Neural progenitor cell (in vitro differentiated cells): ENCODE results near the gene EDN2. TPM values are rescaled to one million over a fixed set of nuclear protein-coding genes. Genes with fewer than 3 reads are reported as not detected.
A peak's percentile ranks its signal among the peaks of the same experiment; 100 is the strongest.

Experiments
- DNase-seq: peaks from one replicate; pipeline ENCODE4 v3.0.0-alpha.2; 2016; ENCODE audit warnings: low spot score
- H2AFZ ChIP-seq: fragments of 200-600 bp; sonication (generic); replicated peaks from 2 replicates; pipeline ENCODE4 v1.6.1; 2016; ENCODE audit warnings: antibody characterized with exemption
- H3F3A ChIP-seq: fragments of 200-600 bp; sonication (generic); 2 replicates; pipeline ENCODE4 v1.6.1; 2016; ENCODE audit warnings: antibody characterized with exemption, low read depth
- H3K27ac ChIP-seq: fragments of 200-600 bp; sonication (generic); 2 replicates; pipeline ENCODE4 v1.5.1; 2016; ENCODE audit warnings: mild to moderate bottlenecking
- H3K27me3 ChIP-seq: fragments of 200-600 bp; sonication (generic); 2 replicates; pipeline ENCODE4 v1.6.1; 2016; ENCODE audit warnings: mild to moderate bottlenecking, moderate library complexity
- H3K36me3 ChIP-seq: fragments of 200-600 bp; sonication (generic); 2 replicates; pipeline ENCODE4 v1.5.1; 2016
- H3K4me1 ChIP-seq: fragments of 200-600 bp; sonication (generic); 2 replicates; pipeline ENCODE4 v1.6.1; 2016; ENCODE audit warnings: mixed run types
- H3K4me2 ChIP-seq: fragments of 200-600 bp; sonication (generic); 2 replicates; pipeline ENCODE4 v1.6.1; 2016
- H3K4me3 ChIP-seq: fragments of 200-600 bp; sonication (generic); 2 replicates; pipeline ENCODE4 v1.5.1; 2016
- H3K79me2 ChIP-seq: fragments of 200-600 bp; sonication (generic); 2 replicates; pipeline ENCODE4 v1.6.1; 2016; ENCODE audit warnings: low read depth
- H3K9ac ChIP-seq: fragments of 200-600 bp; sonication (generic); 2 replicates; pipeline ENCODE4 v1.6.1; 2016
- H3K9me3 ChIP-seq: fragments of 200-600 bp; sonication (generic); 2 replicates; pipeline ENCODE4 v1.5.1; 2016; ENCODE audit warnings: low read depth
- H4K20me1 ChIP-seq: fragments of 200-600 bp; sonication (generic); 2 replicates; pipeline ENCODE4 v1.6.1; 2016; ENCODE audit warnings: low read depth
- H3K27ac Mint-ChIP-seq: 3 replicates; pipeline ENCODE4 v1.8.0; 2021; ENCODE audit warnings: mixed read lengths
- H3K27me3 Mint-ChIP-seq: 2 replicates; pipeline ENCODE4 v1.8.0; 2022; ENCODE audit warnings: low read depth, mild to moderate bottlenecking, inconsistent platforms, moderate library complexity, mixed read lengths; ENCODE audit not compliant: insufficient read depth
- H3K36me3 Mint-ChIP-seq: 3 replicates; pipeline ENCODE4 v1.8.0; 2021; ENCODE audit warnings: mixed read lengths
- H3K4me1 Mint-ChIP-seq: 3 replicates; pipeline ENCODE4 v1.8.0; 2021; ENCODE audit warnings: mixed read lengths
- H3K4me3 Mint-ChIP-seq: 3 replicates; pipeline ENCODE4 v1.8.0; 2021; ENCODE audit warnings: mild to moderate bottlenecking, moderate library complexity, mixed read lengths
- H3K9me3 Mint-ChIP-seq: 3 replicates; pipeline ENCODE4 v1.8.0; 2020; ENCODE audit warnings: mixed read lengths
- CTCF ChIP-seq: fragments of 200-600 bp; sonication (generic); IDR thresholded peaks from 2 replicates; pipeline ENCODE4 v1.5.1; 2017; ENCODE audit warnings: antibody characterized with exemption, mild to moderate bottlenecking
- EZH2 ChIP-seq: fragments of 200-600 bp; sonication (generic); IDR thresholded peaks from 2 replicates; pipeline ENCODE4 v1.6.1; 2017; ENCODE audit warnings: antibody characterized with exemption, mild to moderate bottlenecking, moderate library complexity
- EZH2phosphoT487 ChIP-seq: fragments of 200-600 bp; sonication (generic); IDR thresholded peaks from 2 replicates; pipeline ENCODE4 v1.6.1; 2017; ENCODE audit warnings: antibody characterized with exemption
- total RNA-seq: library from RNA; depleted of rRNA; stranded (reverse); fragments of >200 nt; gene quantifications from 2 replicates; pipeline ENCODE4 v1.2.3, GENCODE V29; 2015; ENCODE audit warnings: low replicate concordance

Gene EDN2
- total RNA-seq, 1 donor from 2014 or later: not detected

- Mint-ChIP-seq H3K4me3 (no peak overlapping the region), H3K27ac (no peak overlapping the region), H3K36me3 (no peaks in the 10 kb centered on the region), H3K9me3 (no peaks in the 10 kb centered on the region), H3K27me3 (peaks cover 6% of the 10 kb centered on the region), H3K4me1 (peaks cover 11% of the 10 kb centered on the region)
- no peaks in the 10 kb centered on the region for H3F3A ChIP-seq
- H3K9ac ChIP-seq: no peak overlapping the region
- H4K20me1 ChIP-seq: no peaks in the 10 kb centered on the region
- no peaks in the 10 kb centered on the region for H3K9me3 ChIP-seq
- H3K79me2 ChIP-seq: no peaks in the 10 kb centered on the region
- H2AFZ ChIP-seq: no peak overlapping the region
- H3K4me1 ChIP-seq: peaks cover 5% of the 10 kb centered on the region
- H3K27ac ChIP-seq: no peak overlapping the region
- no peak overlapping the region for H3K4me2 ChIP-seq
- H3K27me3 ChIP-seq: no peaks in the 10 kb centered on the region
- TF ChIP-seq EZH2 (no peak), EZH2phosphoT487 (no peak), CTCF (no peak)
- no peak overlapping the region for H3K4me3 ChIP-seq
- H3K36me3 ChIP-seq: no peaks in the 10 kb centered on the region
- no peak for DNase-seq
Observed at GRCh38 chr1:41461790-41462679, 22.4 kb downstream of the EDN2 start.

- no peaks in the 10 kb centered on the region for H3K36me3 ChIP-seq
- H4K20me1 ChIP-seq: no peaks in the 10 kb centered on the region
- no peak for TF ChIP-seq EZH2
- no peak for TF ChIP-seq EZH2phosphoT487
- no peak for TF ChIP-seq CTCF
- H3K4me1 ChIP-seq: peaks cover 5% of the 10 kb centered on the region
- Mint-ChIP-seq H3K4me3 (no peak overlapping the region), H3K9me3 (no peaks in the 10 kb centered on the region), H3K27me3 (peaks cover 23% of the 10 kb centered on the region), H3K4me1 (peaks cover 30% of the 10 kb centered on the region), H3K27ac (no peak overlapping the region), H3K36me3 (no peaks in the 10 kb centered on the region)
- no peaks in the 10 kb centered on the region for H3F3A ChIP-seq
- H3K4me2 ChIP-seq: no peak overlapping the region
- H3K79me2 ChIP-seq: no peaks in the 10 kb centered on the region
- H3K27ac ChIP-seq: no peak overlapping the region
- H3K27me3 ChIP-seq: no peaks in the 10 kb centered on the region
- H2AFZ ChIP-seq: no peak overlapping the region
- H3K4me3 ChIP-seq: no peak overlapping the region
- H3K9ac ChIP-seq: no peak overlapping the region
- no peak for DNase-seq
- H3K9me3 ChIP-seq: no peaks in the 10 kb centered on the region
Observed at GRCh38 chr1:41456847-41457540, 27.5 kb downstream of the EDN2 start.

GRCh38 chr1:41455479-41456332 lies 28.8 kb downstream of the EDN2 start:
- H3K27me3 Mint-ChIP-seq: peaks cover 23% of the 10 kb centered on the region
- no peaks in the 10 kb centered on the region for H4K20me1 ChIP-seq
- H3K4me2 ChIP-seq: no peak overlapping the region
- H3K4me1 Mint-ChIP-seq: peaks cover 30% of the 10 kb centered on the region
- no peak overlapping the region for H3K9ac ChIP-seq
- no peaks in the 10 kb centered on the region for H3K9me3 ChIP-seq
- H3K9me3 Mint-ChIP-seq: no peaks in the 10 kb centered on the region
- H3K36me3 Mint-ChIP-seq: no peaks in the 10 kb centered on the region
- no peak overlapping the region for H2AFZ ChIP-seq
- H3K36me3 ChIP-seq: no peaks in the 10 kb centered on the region
- H3K4me1 ChIP-seq: peaks cover 5% of the 10 kb centered on the region
- no peak for DNase-seq
- H3K27ac Mint-ChIP-seq: peak overlapping the region; percentile 16
- H3F3A ChIP-seq: no peaks in the 10 kb centered on the region
- no peaks in the 10 kb centered on the region for H3K27me3 ChIP-seq
- no peak overlapping the region for H3K27ac ChIP-seq
- no peaks in the 10 kb centered on the region for H3K79me2 ChIP-seq
- no peak overlapping the region for H3K4me3 Mint-ChIP-seq
- TF ChIP-seq EZH2phosphoT487: no peak
- no peak for TF ChIP-seq EZH2
- TF ChIP-seq CTCF: no peak
- no peak overlapping the region for H3K4me3 ChIP-seq
